Transverse colon (tissue), 3 donors: ENCODE measurements around the gene PRKCB.

Experiments
- POLR2A ChIP-seq: fragments of 450-650 bp; IDR thresholded peaks from one replicate; pipeline ENCODE4 v1.6.1; 2016; ENCODE audit warnings: antibody characterized with exemption, mild to moderate bottlenecking, moderate library complexity
- TF ChIP-seq, protein P1 (sequence below), 5 experiments: fragments of 200-600 bp in 3 of 5; fragments of 450-650 bp in 2 of 5; sonication (generic) in 3 of 5; IDR thresholded peaks; 1 replicate in 2 of 5; 2 replicates in 3 of 5; pipeline ENCODE4 v1.5.1; 2016 to 2017; ENCODE audit warnings: antibody characterized with exemption in 5 of 5, inconsistent platforms in 3 of 5, mild to moderate bottlenecking in 2 of 5, moderate library complexity in 1 of 5

DNA sequence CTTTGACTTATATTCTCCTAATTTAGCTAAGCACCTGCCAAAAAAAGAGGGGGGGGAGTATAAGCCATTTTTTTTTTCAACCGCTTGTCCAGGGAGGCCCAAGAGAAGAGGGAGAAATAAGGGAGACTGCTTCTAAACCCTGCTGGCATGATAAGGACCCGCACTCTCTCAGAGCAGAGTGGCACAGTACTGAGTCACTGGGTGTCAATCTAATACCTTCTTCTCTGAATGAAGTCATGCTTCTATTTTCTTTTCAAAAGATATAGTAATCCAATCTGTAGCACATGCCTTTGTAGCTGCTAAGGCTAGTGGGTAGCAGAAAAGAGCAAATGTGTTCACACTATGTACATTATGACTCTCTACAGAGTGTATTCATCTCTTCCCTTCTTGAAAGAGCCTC is 385.4 kb downstream of the PRKCB start:
- TF ChIP-seq, protein P1, sequence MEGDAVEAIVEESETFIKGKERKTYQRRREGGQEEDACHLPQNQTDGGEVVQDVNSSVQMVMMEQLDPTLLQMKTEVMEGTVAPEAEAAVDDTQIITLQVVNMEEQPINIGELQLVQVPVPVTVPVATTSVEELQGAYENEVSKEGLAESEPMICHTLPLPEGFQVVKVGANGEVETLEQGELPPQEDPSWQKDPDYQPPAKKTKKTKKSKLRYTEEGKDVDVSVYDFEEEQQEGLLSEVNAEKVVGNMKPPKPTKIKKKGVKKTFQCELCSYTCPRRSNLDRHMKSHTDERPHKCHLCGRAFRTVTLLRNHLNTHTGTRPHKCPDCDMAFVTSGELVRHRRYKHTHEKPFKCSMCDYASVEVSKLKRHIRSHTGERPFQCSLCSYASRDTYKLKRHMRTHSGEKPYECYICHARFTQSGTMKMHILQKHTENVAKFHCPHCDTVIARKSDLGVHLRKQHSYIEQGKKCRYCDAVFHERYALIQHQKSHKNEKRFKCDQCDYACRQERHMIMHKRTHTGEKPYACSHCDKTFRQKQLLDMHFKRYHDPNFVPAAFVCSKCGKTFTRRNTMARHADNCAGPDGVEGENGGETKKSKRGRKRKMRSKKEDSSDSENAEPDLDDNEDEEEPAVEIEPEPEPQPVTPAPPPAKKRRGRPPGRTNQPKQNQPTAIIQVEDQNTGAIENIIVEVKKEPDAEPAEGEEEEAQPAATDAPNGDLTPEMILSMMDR (IDR thresholded peaks at IDR 0.05): no peak
- no peak for TF ChIP-seq POLR2A
